GM18511 (cell line): ENCODE measurements around the gene ACAP3.

ENCODE experiments used
- ATAC-seq: cut with Tn5 transposase; IDR thresholded peaks from one replicate; pipeline ENCODE4 v1.9.1; 2021; ENCODE audit warnings: mild to moderate bottlenecking, moderate library complexity; ENCODE audit not compliant: unreplicated experiment

The ACAP3 gene

GRCh38 chr1:1345860-1346500 lies 38.2 kb upstream of the ACAP3 start:
- no peak for ATAC-seq

- no peak for ATAC-seq
Observed at GRCh38 chr1:1345384-1345783, 37.7 kb upstream of the ACAP3 start.

- no peak for ATAC-seq
Observed at GRCh38 chr1:1344655-1345361, 37.1 kb upstream of the ACAP3 start.

- ATAC-seq: no peak
Observed at GRCh38 chr1:1343811-1344421, 36.2 kb upstream of the ACAP3 start.

GRCh38 chr1:1342584-1343115 lies 34.9 kb upstream of the ACAP3 start:
- ATAC-seq: no peak

GRCh38 chr1:1342061-1342562 lies 34.4 kb upstream of the ACAP3 start:
- ATAC-seq: no peak

- no peak for ATAC-seq
Observed at GRCh38 chr1:1341549-1342021, 33.9 kb upstream of the ACAP3 start.

GRCh38 chr1:1340791-1341548 lies 33.2 kb upstream of the ACAP3 start:
- ATAC-seq: no peak

GRCh38 chr1:1340185-1340584 lies 32.5 kb upstream of the ACAP3 start:
- no peak for ATAC-seq

- ATAC-seq: no peak
Observed at GRCh38 chr1:1338278-1338677, 30.5 kb upstream of the ACAP3 start.

- no peak for ATAC-seq
Observed at GRCh38 chr1:1337793-1338147, 30.0 kb upstream of the ACAP3 start.

GRCh38 chr1:1336931-1337792 lies 29.4 kb upstream of the ACAP3 start:
- ATAC-seq: no peak

- ATAC-seq: no peak
Observed at GRCh38 chr1:1336446-1336845, 28.7 kb upstream of the ACAP3 start.

GRCh38 chr1:1335792-1336248 lies 28.1 kb upstream of the ACAP3 start:
- ATAC-seq: no peak

GRCh38 chr1:1335283-1335682 lies 27.6 kb upstream of the ACAP3 start:
- ATAC-seq: no peak

GRCh38 chr1:1334835-1335234 lies 27.1 kb upstream of the ACAP3 start:
- ATAC-seq: no peak

- no peak for ATAC-seq
Observed at GRCh38 chr1:1333551-1334241, 26.0 kb upstream of the ACAP3 start.

- no peak for ATAC-seq
Observed at GRCh38 chr1:1332774-1333480, 25.2 kb upstream of the ACAP3 start.
